Hematopoietic multipotent progenitor cell treated with erythropoietin and hydrocortisone succinate and interleukin-3 and kit ligand, for 17 days (in vitro differentiated cells): ENCODE data around the gene FOLR3.
"Not testable (repeated sequence)": the region's sequence is repeated elsewhere in the genome, so short reads cannot be mapped to it uniquely, and the experiment has no call there.

Source experiments
- DNase-seq: peaks from one replicate; pipeline ENCODE4 v3.0.0-alpha.2; 2015; ENCODE audit warnings: low spot score

Gene FOLR3

DNA sequence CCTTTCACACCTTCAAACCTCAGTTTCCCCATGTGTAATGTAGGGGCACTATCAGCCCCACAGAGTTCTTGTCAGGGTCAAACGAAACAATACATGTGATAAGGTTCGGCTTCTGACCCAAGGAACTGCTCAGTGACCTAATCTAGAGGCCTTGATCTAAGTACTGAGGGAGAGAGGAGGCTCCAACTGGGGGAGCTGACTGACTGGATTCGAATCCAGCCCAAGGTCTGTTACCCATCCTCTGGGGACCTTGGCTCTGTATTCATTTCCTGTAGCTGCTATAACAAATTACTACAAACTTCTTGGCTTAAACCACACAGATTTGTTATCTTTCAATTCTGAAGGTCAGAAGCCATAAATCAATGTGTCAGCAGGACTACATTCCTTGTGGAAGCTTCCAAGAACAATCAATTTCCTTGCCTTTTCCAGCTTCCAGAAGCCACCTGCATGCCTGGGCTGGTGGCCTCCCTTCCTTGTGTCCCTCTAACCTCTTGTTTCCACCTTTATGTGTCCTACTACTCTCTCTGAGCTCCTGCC is 12.3 kb upstream of the FOLR3 start:
- DNase-seq = no peak

DNA sequence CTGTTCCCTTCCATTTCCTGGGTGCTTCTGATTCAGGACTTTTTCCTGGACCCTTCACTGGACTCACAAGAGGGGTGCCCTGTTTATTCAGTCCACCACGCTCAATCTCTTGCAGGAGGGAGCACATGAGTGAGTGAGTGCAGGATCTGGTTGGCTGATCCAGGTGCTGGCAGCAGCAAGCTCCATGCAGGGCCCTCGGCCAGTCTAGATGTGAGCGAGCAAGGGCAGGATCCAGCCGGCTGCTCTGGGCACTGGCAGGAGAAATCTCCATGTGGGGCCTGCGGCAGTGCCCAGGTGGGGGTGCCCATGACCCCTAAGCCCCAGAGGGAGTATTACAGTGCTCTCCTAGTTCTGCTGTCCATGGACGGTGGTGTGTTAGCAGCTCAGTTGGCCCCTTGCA is 11.5 kb upstream of the FOLR3 start:
- DNase-seq = no peak

DNA sequence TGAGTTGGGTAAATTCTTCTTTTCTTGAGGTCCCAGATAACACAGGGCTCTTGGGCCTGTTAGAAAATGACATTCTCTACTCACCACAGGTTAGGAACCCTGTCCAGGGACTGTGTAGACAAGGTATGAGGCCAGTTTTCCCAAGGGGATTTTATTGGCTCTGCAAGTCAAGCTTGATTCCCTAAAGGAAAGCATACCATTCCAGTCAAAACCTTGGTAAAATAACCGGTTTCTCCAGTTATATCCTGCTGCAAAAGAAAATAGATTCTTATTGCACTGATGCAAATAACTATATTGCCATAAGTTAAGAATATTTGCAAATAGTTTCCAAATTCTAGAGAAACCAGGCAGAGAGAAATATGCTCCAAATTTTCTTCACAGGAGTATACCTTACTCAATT is 9.6 kb upstream of the FOLR3 start:
- no peak for DNase-seq

DNA sequence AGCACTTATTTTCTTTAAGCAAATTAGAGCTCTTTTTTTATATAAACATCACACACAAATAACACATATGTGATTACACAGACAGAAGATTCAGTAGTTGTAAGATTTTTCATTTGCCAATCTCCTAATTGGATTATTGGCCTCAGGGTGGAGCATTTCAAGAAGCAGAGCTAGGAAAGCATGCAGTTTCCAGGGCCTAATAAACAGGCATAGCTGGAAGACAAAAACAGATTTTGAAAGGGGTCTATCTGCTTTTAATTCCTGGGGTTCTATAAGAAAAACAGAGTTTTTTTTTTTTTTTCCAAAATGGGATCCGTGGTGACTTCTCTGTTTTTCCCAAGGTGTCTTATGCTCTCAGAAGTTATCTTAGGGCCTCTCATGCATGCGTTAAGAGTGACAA is 7.6 kb upstream of the FOLR3 start:
- no peak for DNase-seq

DNA sequence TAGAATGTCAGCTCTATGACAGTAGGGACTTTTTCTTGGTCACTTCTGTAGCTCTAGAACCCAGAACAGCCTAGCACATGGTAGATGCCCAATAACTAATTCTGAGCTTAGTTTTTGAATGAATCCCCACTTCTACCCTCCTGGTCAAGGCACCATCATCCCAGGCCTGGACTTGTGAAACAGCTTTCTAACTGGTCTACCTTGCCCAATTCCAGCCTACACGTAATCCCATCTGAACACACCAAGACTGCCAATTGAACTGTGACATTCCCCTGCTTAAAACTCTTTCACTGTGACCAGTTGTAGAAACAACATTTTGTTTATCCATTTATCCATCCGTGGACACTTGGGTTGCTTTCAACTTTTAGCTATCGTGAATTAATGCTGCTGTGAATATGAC is 6.1 kb upstream of the FOLR3 start:
- DNase-seq = no peak

DNA sequence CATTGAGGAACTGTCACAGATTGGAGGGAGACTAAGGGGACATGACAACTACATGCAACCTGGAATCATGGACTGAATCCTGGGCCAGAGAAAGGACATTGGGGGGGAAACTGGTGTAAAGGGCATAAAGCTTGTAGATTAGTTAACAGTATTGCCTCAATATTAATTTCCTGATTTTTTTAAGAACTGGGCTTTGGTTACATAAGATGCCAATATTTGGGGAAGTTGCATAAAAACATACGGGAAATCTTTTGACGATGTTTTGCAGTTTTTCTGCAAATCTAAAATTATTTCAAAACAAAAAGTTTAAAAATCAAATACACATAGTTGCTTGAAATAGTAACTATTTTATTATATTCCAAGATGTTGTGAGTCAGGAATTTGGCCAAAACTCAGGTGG is 2.9 kb upstream of the FOLR3 start:
- no peak for DNase-seq

DNA sequence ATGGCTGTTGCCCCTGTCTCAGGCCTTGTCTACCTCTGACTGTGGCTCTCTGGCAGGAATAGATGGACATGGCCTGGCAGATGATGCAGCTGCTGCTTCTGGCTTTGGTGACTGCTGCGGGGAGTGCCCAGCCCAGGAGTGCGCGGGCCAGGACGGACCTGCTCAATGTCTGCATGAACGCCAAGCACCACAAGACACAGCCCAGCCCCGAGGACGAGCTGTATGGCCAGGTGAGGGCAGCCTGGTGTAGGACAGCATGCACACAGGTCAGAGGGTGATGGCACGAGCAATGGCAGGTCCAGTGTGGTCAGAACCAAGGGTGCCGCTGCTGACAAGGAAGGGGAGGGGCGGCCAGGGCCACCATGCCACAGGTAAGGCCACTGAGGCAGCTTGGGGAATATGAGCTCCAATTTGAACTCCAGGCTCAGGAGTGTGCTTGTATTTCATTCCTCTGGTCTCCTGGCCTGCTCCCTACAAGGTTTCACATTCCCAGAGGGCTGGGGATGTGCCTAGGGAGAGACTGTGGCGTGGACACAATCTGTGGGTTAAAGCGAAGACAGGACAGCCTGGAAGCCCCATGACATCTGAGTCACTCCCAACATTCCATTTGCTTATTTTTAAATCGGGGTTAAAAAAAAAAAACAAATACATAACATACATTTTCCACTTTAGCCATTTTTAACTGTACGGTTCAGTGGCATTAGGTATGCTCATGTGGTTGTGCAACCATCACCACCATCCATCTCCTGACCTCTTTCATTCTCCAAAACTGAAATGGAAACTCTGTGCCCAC is 562 bp downstream of the FOLR3 start:
- no peak for DNase-seq

DNA sequence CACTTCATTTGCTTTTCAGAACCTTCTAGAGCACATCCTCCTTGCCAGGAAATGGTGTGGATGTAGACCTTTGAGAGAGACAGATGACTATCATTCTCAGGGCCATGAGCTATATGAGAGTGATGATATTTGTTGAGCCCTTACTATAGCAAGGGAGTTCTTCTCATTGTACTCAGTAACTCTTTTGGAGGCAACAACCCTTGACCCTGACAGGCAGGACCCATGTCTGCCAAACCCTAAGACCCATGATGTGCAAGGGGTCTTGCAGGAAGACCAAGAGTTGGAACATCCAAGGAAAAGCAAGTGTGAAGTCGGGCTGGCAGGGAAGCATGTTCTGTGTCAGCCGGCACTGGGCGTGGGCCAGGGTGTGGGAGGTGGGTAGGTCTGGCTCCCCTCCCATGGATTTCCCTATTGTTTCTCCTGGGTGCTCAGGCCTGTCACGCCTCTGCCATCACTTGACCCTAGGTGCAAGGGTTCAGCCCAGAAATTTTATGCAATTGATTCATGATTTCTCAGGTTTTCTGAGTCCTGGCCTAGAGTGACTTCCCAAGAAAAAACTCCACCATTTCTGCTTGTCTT is 1.2 kb downstream of the FOLR3 start:
- DNase-seq = no peak

DNA sequence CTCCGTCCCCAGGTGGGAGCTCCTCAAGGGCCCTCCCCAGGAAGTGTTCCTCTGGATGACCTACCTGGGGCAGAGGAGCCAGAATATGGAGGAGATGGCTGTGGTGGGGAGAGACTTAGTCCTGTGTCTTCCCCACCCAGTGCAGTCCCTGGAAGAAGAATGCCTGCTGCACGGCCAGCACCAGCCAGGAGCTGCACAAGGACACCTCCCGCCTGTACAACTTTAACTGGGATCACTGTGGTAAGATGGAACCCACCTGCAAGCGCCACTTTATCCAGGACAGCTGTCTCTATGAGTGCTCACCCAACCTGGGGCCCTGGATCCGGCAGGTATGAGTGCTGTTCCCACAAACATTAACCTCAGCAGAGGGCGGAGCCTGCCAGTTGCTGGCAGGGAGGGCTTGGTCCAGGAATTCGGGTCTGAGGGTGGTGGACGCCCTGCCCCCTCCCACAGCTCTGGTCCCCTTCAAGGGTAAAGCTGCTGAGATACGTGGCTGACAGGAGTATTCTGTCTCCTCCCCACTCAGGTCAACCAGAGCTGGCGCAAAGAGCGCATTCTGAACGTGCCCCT is 3.4 kb downstream of the FOLR3 start:
- no peak for DNase-seq

DNA sequence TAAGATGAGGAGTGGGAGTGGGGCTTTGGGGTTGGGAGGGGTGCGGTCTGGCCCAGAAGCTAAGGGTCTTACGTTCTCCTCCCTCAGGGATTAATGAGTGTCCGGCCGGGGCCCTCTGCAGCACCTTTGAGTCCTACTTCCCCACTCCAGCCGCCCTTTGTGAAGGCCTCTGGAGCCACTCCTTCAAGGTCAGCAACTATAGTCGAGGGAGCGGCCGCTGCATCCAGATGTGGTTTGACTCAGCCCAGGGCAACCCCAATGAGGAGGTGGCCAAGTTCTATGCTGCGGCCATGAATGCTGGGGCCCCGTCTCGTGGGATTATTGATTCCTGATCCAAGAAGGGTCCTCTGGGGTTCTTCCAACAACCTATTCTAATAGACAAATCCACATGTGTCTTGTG is 4.0 kb downstream of the FOLR3 start:
- no peak for DNase-seq

DNA sequence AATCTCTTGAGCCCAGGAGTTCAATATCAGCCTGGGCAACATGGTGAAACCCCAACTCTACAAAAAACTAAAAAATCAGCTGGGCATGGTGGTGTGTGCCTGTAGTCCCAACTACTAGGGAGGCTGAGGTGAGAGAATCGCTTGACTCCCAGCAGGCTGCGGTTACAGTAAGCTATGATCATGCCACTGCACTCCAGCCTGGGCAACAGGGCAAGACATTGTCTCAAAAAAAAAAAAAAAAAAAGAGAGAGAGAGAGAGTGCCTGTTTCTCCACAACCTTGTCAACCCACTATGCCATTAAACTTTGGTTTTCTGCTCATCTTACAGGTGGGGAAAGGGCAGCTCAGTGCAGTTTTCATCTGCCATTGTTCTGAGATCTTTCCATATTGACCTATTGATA is 5.1 kb downstream of the FOLR3 start:
- DNase-seq = no peak

DNA sequence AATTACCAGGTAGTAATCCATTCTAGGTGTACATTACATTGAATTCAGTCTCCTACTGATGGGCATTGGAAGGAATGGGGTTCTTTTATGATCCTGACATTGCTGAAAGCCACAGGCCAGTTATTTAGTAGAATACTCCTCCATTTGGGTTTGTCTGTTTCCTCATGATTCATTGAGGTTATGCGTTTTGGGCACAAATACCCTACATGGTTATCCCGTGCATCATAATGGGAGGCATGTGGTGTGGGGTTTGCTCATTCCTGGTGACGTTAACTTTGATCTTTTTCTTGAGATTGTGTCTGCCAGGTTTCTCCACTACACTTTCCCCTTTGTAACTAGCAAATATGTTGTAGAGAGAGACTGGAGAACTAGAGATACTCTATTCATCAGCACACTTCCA is 5.5 kb downstream of the FOLR3 start:
- DNase-seq = no peak

DNA sequence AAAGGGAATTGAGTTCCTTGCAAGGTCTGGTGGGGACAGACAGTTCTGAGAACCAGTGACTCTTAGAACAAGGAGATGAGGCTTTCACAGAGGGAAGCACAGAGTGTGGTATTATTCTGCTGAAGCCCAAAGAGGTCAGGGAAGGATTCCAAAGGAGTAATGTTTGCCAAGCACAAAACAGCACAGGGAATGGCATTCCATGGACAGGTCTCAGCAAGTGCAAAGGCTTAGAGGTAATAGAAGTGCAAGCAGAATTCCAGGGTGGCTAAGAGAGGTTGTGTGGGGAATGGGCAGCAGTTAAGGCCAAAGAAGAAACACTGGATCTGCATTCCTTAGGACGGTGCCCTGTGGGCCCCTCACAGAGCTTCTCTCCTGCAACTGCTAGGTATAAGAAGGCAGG is 6.6 kb downstream of the FOLR3 start:
- DNase-seq = not testable (repeated sequence)

DNA sequence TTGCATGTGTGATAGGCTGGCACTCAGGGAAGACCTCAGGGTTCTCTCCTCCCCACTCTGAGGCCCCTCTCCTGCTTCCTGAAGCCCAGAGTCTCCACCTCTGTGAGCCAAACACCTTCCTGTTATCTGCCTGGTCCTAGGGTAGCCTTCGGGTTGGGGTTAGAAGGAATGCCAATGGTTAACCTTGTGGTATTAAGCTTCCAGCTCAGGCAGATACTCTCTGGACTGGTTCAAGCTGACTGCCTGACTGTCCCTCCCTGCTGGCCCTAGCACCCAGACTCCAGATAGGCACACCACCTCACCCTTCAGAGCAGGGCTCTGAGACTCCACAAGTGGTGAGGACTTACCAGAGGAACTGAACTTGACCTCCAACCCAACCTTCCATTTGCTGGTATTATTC is 7.0 kb downstream of the FOLR3 start:
- DNase-seq = not testable (repeated sequence)

DNA sequence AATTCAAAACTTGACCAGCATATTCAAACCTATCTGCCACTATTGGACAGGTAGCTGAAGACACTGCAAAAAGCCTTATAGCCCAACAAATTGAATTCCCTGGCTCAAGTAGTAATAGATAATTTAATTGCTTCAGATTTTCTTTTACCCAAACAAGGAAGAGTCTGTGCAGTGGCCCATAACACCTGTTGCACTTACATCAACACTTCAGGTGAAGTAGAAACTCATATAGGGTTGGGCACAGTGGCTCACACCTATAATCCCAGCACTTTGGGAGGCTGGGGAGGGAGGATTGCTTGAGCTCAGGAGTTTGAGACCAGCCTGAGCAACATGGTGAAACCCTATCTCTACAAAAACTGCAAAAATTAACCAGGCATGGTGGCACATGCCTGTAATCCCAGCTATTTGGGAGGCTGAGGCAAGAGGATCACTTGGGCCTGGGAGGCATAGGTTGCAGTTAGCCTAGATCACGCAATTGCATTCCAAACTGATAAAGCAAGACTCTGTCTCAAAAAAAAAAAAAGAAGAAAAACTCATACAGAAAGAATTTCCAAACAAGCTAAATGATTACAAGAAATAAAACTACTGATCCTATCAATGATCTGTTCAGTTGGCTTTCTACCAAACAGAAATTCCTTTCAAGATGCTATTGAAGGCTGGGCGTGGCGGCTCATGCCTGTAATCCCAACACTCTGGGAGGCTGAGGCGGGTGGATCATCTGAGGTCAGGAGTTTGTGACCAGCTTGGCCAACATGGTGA is 9.5 kb downstream of the FOLR3 start:
- DNase-seq = no peak

DNA sequence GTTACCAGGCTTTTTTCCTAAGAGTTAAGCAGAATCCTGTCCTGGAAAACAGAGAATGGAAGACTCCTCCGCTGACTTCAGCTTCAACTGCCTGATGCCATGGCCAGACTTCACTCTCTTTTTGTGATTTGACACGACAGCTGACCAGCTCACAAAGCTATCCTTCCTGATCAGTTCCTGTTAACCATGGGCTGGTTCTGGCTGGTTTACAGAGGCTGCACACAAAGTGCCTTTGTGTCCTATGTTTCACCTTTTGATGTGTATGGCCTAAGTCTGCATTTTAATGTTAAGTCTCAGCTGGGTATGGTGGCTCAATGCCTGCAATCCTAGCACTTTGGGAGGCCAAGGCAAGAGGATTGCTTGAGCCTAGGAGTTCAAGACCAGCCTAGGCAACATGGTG is 11.1 kb downstream of the FOLR3 start:
- DNase-seq = no peak

DNA sequence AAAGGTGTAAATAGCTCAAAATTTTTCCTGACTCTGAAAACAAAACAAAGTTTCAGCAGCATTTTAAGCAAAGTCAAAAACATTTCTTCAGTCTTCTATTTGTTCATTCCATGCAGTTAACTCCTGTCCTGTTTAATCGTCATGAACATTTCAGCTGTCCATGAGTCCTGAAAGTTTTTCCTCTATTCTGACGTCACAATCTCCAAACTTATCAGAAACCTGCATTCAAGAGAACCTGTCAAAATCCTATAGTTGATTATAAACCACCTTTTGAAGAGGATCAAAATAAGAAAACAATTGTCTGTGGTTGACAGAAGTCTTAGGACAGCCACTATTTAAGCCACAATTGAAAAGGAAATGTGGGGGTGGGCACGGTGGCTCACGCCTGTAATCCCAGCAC is 15.4 kb downstream of the FOLR3 start:
- DNase-seq = no peak

DNA sequence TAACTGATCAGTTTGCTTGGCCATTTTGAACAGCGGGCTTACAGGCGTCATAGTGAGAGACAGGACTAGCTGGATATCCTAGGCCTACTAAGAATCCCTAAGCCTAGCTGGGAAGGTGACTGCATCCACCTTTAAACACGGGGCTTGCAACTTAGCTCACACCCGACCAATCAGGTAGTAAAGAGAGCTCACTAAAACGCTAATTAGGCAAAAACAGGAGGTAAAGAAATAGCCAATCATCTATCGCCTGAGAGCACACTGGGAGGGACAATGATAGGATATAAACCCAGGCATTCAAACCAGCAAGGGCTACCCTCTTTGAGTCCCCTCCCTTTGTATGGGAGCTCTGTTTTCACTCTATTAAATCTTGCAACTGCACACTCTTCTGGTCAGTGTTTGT is 18.3 kb downstream of the FOLR3 start:
- DNase-seq = not testable (repeated sequence)

DNA sequence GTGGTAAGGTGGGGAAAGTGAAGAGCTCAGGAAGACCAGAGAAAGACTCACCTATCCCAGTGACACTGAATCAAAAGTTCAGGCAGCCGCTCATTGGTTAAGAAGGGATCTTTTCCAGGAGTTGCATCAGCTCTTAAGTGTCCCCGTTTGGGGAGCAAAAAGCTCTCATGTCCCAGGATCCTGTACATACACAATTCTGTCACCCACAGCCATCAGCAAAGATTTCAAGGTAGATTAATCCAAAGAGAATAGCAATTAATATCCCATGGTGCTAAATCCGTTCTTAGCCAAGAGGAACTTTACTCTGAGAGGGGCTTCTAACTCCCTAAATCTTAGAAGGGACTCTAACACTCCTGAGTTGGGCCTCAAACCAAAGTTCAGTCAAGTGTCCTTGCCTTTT is 19.3 kb downstream of the FOLR3 start:
- no peak for DNase-seq

DNA sequence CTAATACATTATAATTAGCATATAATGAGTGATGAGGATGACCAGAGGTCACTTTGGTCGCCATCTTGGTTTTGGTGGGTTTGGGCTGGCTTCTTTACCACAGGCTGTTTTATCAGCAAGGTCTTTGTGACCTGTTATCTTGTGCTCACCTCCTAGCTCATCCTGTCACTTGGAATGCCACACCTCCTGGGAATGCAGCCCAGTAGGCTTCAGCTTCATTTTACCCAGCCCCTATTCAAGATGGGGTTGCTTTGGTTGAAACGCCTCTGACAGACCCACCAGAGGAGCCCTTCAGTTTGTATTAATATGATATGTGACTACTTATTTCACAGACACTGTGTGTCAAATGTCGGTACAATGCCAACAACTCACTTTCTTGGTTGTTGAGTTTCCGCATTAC is 20.2 kb downstream of the FOLR3 start:
- DNase-seq = no peak

DNA sequence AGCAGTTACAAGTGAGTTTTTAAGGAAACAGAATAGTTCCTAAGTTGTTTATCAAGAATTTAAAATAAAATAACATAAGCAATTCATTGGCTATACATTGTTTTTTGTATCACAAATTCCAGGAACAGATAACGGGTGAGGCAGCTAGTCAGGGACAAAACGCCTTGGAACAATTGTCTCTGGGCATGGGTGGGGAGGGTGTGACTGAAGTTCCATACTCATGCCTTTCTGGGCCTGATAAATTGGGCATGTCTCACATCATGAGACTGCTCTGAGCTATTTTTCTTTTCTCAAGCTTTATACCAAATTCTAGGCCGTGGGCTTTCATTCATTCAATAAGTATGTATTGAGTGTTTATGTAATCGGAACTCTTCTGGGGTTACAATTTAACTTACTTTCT is 21.6 kb downstream of the FOLR3 start:
- no peak for DNase-seq

DNA sequence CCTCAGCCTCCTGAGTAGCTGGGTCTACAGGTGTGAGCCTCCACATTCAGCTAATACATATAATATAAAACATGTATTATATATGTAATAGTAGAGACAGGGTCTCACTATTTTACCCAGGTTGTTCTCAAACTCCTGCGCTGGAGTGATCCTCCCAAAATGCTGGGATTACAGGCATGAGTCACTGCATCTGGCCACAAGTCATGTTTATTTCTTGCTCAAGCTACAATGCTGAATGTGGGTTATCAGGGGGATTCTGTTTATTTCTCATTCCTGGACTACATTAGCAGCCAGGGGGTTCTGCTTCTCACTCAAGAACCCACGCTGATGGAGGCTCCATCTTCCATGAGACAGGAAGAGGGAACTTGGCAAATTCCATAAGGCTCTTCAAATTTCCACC is 24.8 kb downstream of the FOLR3 start:
- no peak for DNase-seq
